ENCODE measurements around the gene TMEM145.

Gene TMEM145

GRCh38 chr19:42301646-42302203 lies 11.4 kb upstream of the TMEM145 start, which contains the start of gene PRR19:
TSS of gene PRR19 (plus strand) at chr19:42302132. CDS start at chr19:42309585, 7,453 bp downstream.
- Histone ChIP-seq H3K9me3 (ENCODE audit: control insufficient read depth, low read length) (no peaks in the 10 kb centered on the region), H3K4me3 (ENCODE audit: extremely low read depth, insufficient read depth, low read length, poor library complexity, severe bottlenecking) (peak within 1 kb of the TSS; percentile 91), H3K36me3 (ENCODE audit: control insufficient read depth, insufficient read depth, low read length) (peaks cover 16% of the 10 kb centered on the region), H3K4me1 (ENCODE audit: control insufficient read depth, insufficient read depth, low read length, poor library complexity, severe bottlenecking) (peaks cover 2% of the 10 kb centered on the region), H3K27ac (ENCODE audit: low read depth, low read length, severe bottlenecking) (peak within 1 kb of the TSS; percentile 62)
- 5 to 8% methylated on average over 15 to 21 of the region's 21 CpGs for WGBS, 2 experiments (ENCODE audit: insufficient coverage in 2 of 2)

- peaks cover 2% of the 10 kb centered on the region for H3K4me1 ChIP-seq (ENCODE audit: control insufficient read depth, insufficient read depth, low read length, poor library complexity, severe bottlenecking)
- peak overlapping the region; percentile 91 for H3K4me3 ChIP-seq (ENCODE audit: extremely low read depth, insufficient read depth, low read length, poor library complexity, severe bottlenecking)
- 86 to 100% methylated on average over 3 to 5 of the region's 11 CpGs for WGBS, 2 experiments (ENCODE audit: insufficient coverage in 2 of 2)
- H3K9me3 ChIP-seq (ENCODE audit: control insufficient read depth, low read length), result no peaks in the 10 kb centered on the region
- H3K27ac ChIP-seq (ENCODE audit: low read depth, low read length, severe bottlenecking), result no peak overlapping the region
- peaks cover 9% of the 10 kb centered on the region for H3K36me3 ChIP-seq (ENCODE audit: control insufficient read depth, insufficient read depth, low read length)
Measured at GRCh38 chr19:42303101-42303464, 10.0 kb upstream of the TMEM145 start.

- no peak overlapping the region for H3K27ac ChIP-seq (ENCODE audit: low read depth, low read length, severe bottlenecking)
- H3K4me1 ChIP-seq (ENCODE audit: control insufficient read depth, insufficient read depth, low read length, poor library complexity, severe bottlenecking), result peaks cover 2% of the 10 kb centered on the region
- H3K4me3 ChIP-seq (ENCODE audit: extremely low read depth, insufficient read depth, low read length, poor library complexity, severe bottlenecking), result no peak overlapping the region
- no peaks in the 10 kb centered on the region for H3K9me3 ChIP-seq (ENCODE audit: control insufficient read depth, low read length)
- peaks cover 9% of the 10 kb centered on the region for H3K36me3 ChIP-seq (ENCODE audit: control insufficient read depth, insufficient read depth, low read length)
- 87 to 95% methylated on average over 4 to 7 of the region's 8 CpGs for WGBS, 2 experiments (ENCODE audit: insufficient coverage in 2 of 2)
Measured at GRCh38 chr19:42303876-42304275, 9.2 kb upstream of the TMEM145 start.

- H3K4me3 ChIP-seq (ENCODE audit: extremely low read depth, insufficient read depth, low read length, poor library complexity, severe bottlenecking), result no peak overlapping the region
Measured at GRCh38 chr19:42306646-42307045, 6.5 kb upstream of the TMEM145 start.

GRCh38 chr19:42309686-42310085 lies 3.4 kb upstream of the TMEM145 start:
- 87 to 89% methylated on average over 12 to 14 of the region's 14 CpGs for WGBS, 2 experiments (ENCODE audit: insufficient coverage in 2 of 2)

More at GRCh38 chr19:42306646-42307045, 6.5 kb upstream of the TMEM145 start:
- H3K27ac ChIP-seq (ENCODE audit: low read depth, low read length, severe bottlenecking), result no peak overlapping the region
- H3K9me3 ChIP-seq (ENCODE audit: control insufficient read depth, low read length), result no peaks in the 10 kb centered on the region
- H3K4me1 ChIP-seq (ENCODE audit: control insufficient read depth, insufficient read depth, low read length, poor library complexity, severe bottlenecking), result peaks cover 2% of the 10 kb centered on the region
- H3K36me3 ChIP-seq (ENCODE audit: control insufficient read depth, insufficient read depth, low read length), result no peaks in the 10 kb centered on the region
- 96% methylated on average over 19 to 22 of the region's 22 CpGs for WGBS, 2 experiments (ENCODE audit: insufficient coverage in 2 of 2)

GRCh38 chr19:42311657-42312056 lies 1.5 kb upstream of the TMEM145 start:
- Histone ChIP-seq H3K4me1 (ENCODE audit: control insufficient read depth, insufficient read depth, low read length, poor library complexity, severe bottlenecking) (no peaks in the 10 kb centered on the region), H3K27ac (ENCODE audit: low read depth, low read length, severe bottlenecking) (no peak overlapping the region), H3K4me3 (ENCODE audit: extremely low read depth, insufficient read depth, low read length, poor library complexity, severe bottlenecking) (no peak overlapping the region), H3K36me3 (ENCODE audit: control insufficient read depth, insufficient read depth, low read length) (no peaks in the 10 kb centered on the region), H3K9me3 (ENCODE audit: control insufficient read depth, low read length) (no peaks in the 10 kb centered on the region)
- WGBS, 2 experiments (ENCODE audit: insufficient coverage in 2 of 2), result 85 to 100% methylated on average over 1 of the region's 2 CpGs

More at GRCh38 chr19:42309686-42310085, 3.4 kb upstream of the TMEM145 start:
- no peak overlapping the region for H3K4me3 ChIP-seq (ENCODE audit: extremely low read depth, insufficient read depth, low read length, poor library complexity, severe bottlenecking)
- no peak overlapping the region for H3K27ac ChIP-seq (ENCODE audit: low read depth, low read length, severe bottlenecking)
- H3K36me3 ChIP-seq (ENCODE audit: control insufficient read depth, insufficient read depth, low read length), result no peaks in the 10 kb centered on the region
- H3K4me1 ChIP-seq (ENCODE audit: control insufficient read depth, insufficient read depth, low read length, poor library complexity, severe bottlenecking), result no peaks in the 10 kb centered on the region
- no peaks in the 10 kb centered on the region for H3K9me3 ChIP-seq (ENCODE audit: control insufficient read depth, low read length)

- H3K36me3 ChIP-seq (ENCODE audit: control insufficient read depth, insufficient read depth, low read length), result no peaks in the 10 kb centered on the region
- WGBS, 2 experiments (ENCODE audit: insufficient coverage in 2 of 2), result 98 to 100% methylated on average over 5 of the region's 5 CpGs
- H3K4me3 ChIP-seq (ENCODE audit: extremely low read depth, insufficient read depth, low read length, poor library complexity, severe bottlenecking), result no peak overlapping the region
- H3K27ac ChIP-seq (ENCODE audit: low read depth, low read length, severe bottlenecking), result no peak overlapping the region
- no peaks in the 10 kb centered on the region for H3K9me3 ChIP-seq (ENCODE audit: control insufficient read depth, low read length)
- no peaks in the 10 kb centered on the region for H3K4me1 ChIP-seq (ENCODE audit: control insufficient read depth, insufficient read depth, low read length, poor library complexity, severe bottlenecking)
Measured at GRCh38 chr19:42312370-42312769, 739 bp upstream of the TMEM145 start.

GRCh38 chr19:42313840-42314755 lies 989 bp downstream of the TMEM145 start:
- H3K4me3 ChIP-seq (ENCODE audit: extremely low read depth, insufficient read depth, low read length, poor library complexity, severe bottlenecking), result peak overlapping the region; percentile 47
- 33 to 41% methylated on average over 19 to 22 of the region's 26 CpGs for WGBS, 2 experiments (ENCODE audit: insufficient coverage in 2 of 2)
- no peaks in the 10 kb centered on the region for H3K4me1 ChIP-seq (ENCODE audit: control insufficient read depth, insufficient read depth, low read length, poor library complexity, severe bottlenecking)
- no peaks in the 10 kb centered on the region for H3K9me3 ChIP-seq (ENCODE audit: control insufficient read depth, low read length)
- no peaks in the 10 kb centered on the region for H3K36me3 ChIP-seq (ENCODE audit: control insufficient read depth, insufficient read depth, low read length)
- no peak overlapping the region for H3K27ac ChIP-seq (ENCODE audit: low read depth, low read length, severe bottlenecking)

- H3K4me3 ChIP-seq (ENCODE audit: extremely low read depth, insufficient read depth, low read length, poor library complexity, severe bottlenecking), result no peak overlapping the region
- H3K27ac ChIP-seq (ENCODE audit: low read depth, low read length, severe bottlenecking), result no peak overlapping the region
- H3K36me3 ChIP-seq (ENCODE audit: control insufficient read depth, insufficient read depth, low read length), result no peaks in the 10 kb centered on the region
- WGBS, 2 experiments (ENCODE audit: insufficient coverage in 2 of 2), result 66 to 72% methylated on average over 2 to 3 of the region's 5 CpGs
- H3K9me3 ChIP-seq (ENCODE audit: control insufficient read depth, low read length), result no peaks in the 10 kb centered on the region
- H3K4me1 ChIP-seq (ENCODE audit: control insufficient read depth, insufficient read depth, low read length, poor library complexity, severe bottlenecking), result no peaks in the 10 kb centered on the region
Measured at GRCh38 chr19:42315024-42315423, 1.9 kb downstream of the TMEM145 start.

GRCh38 chr19:42316223-42317211 lies 3.4 kb downstream of the TMEM145 start:
- Histone ChIP-seq H3K4me1 (ENCODE audit: control insufficient read depth, insufficient read depth, low read length, poor library complexity, severe bottlenecking) (no peaks in the 10 kb centered on the region), H3K9me3 (ENCODE audit: control insufficient read depth, low read length) (no peaks in the 10 kb centered on the region), H3K27ac (ENCODE audit: low read depth, low read length, severe bottlenecking) (no peak overlapping the region), H3K4me3 (ENCODE audit: extremely low read depth, insufficient read depth, low read length, poor library complexity, severe bottlenecking) (no peak overlapping the region), H3K36me3 (ENCODE audit: control insufficient read depth, insufficient read depth, low read length) (no peaks in the 10 kb centered on the region)
- 74 to 78% methylated on average over 17 to 23 of the region's 28 CpGs for WGBS, 2 experiments (ENCODE audit: insufficient coverage in 2 of 2)

Measured in mesodermal cell (in vitro differentiated cells).